Testis (tissue), 3 donors: ENCODE data around the gene ABCA3. TPM values are rescaled to one million over a fixed set of nuclear protein-coding genes. Genes with fewer than 3 reads are reported as not detected.

ENCODE experiments used
- DNase-seq: peaks from one replicate; pipeline ENCODE4 v3.0.0-alpha.2; 2019
- H3K27ac ChIP-seq, 2 donors: fragments of 200-600 bp; sonication (generic); one replicate each; pipeline ENCODE4 v1.5.1; 2019
- H3K27me3 ChIP-seq: fragments of 200-600 bp; sonication (generic); one replicate; pipeline ENCODE4 v1.5.1; 2019
- H3K36me3 ChIP-seq: fragments of 200-600 bp; sonication (generic); one replicate; pipeline ENCODE4 v1.5.1; 2017; ENCODE audit warnings: low read depth; ENCODE audit errors: missing control alignments
- H3K4me1 ChIP-seq: fragments of 200-600 bp; sonication (generic); one replicate; pipeline ENCODE4 v1.5.1; 2019
- H3K4me3 ChIP-seq, 2 donors: fragments of 200-600 bp; sonication (generic); one replicate each; pipeline ENCODE4 v1.5.1; 2017 to 2019
- H3K9me3 ChIP-seq: fragments of 200-600 bp; sonication (generic); one replicate; pipeline ENCODE4 v1.5.1; 2017
- POLR2A ChIP-seq: fragments of 450-650 bp; IDR thresholded peaks from one replicate; pipeline ENCODE4 v1.6.1; 2017; ENCODE audit warnings: antibody characterized with exemption, mild to moderate bottlenecking, moderate library complexity
- WGBS, 2 donors: methylation state at CpG; one replicate each; pipeline ENCODE4 v1.1.5; 2018; 5-methylcytosine and 5-hydroxymethylcytosine counted together
- intact Hi-C: fragments of 100-400 bp; cut with DNase I; formaldehyde crosslinking; loops from one replicate; pipeline ENCODE4 v1.15.1; 2023; ENCODE audit warnings: low total_unique reads
- polyA plus RNA-seq: library from polyadenylated mRNA; stranded (reverse); fragments of 350-450 nt; fragmentation: Illumina TruSeq; extraction: RNeasy Lipid Tissue Mini Kit (QIAGEN cat#74804); gene quantifications from one replicate; pipeline ENCODE4 v1.2.3, GENCODE V29; 2014; ENCODE audit warnings: low read depth, low replicate concordance; ENCODE audit not compliant: insufficient read depth
- total RNA-seq, 2 donors: library from RNA; depleted of rRNA; stranded (reverse); fragments of >200 nt; gene quantifications; one replicate each; pipeline ENCODE4 v1.2.3, GENCODE V29; 2016
- TF ChIP-seq, protein P1 (sequence below), 3 experiments: fragments of 450-650 bp in 2 of 3; fragments of 200-600 bp in 1 of 3; sonication (generic) in 1 of 3; IDR thresholded peaks; one replicate each; pipeline ENCODE4 v1.5.1; 2016 to 2019; ENCODE audit warnings: antibody characterized with exemption in 3 of 3, mild to moderate bottlenecking in 2 of 3, moderate library complexity in 1 of 3

ABCA3 gene
- total and polyA plus RNA-seq, 3 donors from 2014 or later = 24.5 to 38.1 (median 35.1) TPM

DNA sequence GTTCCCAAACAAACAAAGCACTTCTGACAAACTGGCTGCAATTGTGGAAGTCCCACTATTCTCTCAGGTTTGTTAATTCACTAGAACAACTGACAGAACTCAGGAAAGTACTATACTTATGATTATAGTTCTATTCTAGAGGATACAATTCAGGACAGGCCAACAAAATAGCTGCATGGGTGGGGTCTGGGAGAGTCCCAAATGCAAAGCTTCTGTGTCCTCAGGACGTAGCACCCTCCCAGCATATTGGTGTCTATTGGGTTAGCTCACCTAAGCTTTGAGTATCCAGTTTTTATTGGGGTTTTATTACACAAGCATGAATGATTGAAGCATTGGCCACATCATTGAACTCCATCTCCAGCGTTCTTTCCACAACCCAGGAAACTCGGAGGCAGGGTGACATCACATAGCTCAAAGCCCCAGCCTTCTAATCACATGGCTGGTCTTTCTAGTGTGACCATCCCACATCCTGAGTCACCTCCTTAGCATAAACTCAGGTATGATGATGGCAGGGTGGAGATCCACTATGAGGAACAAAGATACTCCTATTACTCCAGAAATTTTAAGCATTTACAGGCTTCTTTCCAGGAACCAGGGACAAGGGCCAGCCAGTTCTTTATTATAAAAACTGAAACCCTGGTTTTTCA is 44.8 kb upstream of the ABCA3 start:
- no peak for DNase-seq
- Histone ChIP-seq H3K4me3 (no peak overlapping the region), H3K27me3 (no peaks in the 10 kb centered on the region), H3K9me3 (no peaks in the 10 kb centered on the region), H3K36me3 (no peaks in the 10 kb centered on the region), H3K4me1 (no peaks in the 10 kb centered on the region), H3K27ac (no peak overlapping the region)
- 58 to 62% methylated on average over 3 of the region's 3 CpGs for WGBS, 2 donors
- intact Hi-C loops = no loop called here
- TF ChIP-seq, protein P1, sequence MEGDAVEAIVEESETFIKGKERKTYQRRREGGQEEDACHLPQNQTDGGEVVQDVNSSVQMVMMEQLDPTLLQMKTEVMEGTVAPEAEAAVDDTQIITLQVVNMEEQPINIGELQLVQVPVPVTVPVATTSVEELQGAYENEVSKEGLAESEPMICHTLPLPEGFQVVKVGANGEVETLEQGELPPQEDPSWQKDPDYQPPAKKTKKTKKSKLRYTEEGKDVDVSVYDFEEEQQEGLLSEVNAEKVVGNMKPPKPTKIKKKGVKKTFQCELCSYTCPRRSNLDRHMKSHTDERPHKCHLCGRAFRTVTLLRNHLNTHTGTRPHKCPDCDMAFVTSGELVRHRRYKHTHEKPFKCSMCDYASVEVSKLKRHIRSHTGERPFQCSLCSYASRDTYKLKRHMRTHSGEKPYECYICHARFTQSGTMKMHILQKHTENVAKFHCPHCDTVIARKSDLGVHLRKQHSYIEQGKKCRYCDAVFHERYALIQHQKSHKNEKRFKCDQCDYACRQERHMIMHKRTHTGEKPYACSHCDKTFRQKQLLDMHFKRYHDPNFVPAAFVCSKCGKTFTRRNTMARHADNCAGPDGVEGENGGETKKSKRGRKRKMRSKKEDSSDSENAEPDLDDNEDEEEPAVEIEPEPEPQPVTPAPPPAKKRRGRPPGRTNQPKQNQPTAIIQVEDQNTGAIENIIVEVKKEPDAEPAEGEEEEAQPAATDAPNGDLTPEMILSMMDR (IDR thresholded peaks at IDR 0.05) = no peak
- no peak for TF ChIP-seq POLR2A

DNA sequence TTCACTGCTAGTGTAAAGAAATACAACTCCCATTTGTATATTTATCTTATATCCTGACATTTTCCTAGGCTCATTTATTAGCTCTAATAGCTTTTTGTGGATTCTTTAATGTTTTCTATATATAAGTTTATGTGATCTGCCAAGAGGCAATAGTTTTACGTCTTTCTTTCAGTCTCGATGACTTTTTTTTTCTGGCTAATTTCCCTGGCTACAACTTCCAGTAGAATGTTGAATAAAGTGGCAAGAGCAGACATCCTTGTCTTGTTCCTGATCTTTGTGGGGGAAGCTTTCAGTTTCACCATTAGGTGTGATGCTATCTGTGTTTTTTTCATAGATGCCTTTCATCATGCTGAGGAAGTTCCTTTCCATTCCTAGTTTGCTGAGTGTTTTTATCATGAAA is 43.9 kb upstream of the ABCA3 start:
- no peak for TF ChIP-seq POLR2A
- TF ChIP-seq, protein P1 (IDR thresholded peaks at IDR 0.05) = no peak
- no peak overlapping the region for H3K27ac ChIP-seq
- no peak overlapping the region for H3K4me3 ChIP-seq
- H3K36me3 ChIP-seq = no peaks in the 10 kb centered on the region
- H3K27me3 ChIP-seq = no peaks in the 10 kb centered on the region
- H3K4me1 ChIP-seq = no peaks in the 10 kb centered on the region
- WGBS, 2 donors = 38 to 45% methylated on average over 2 of the region's 2 CpGs
- intact Hi-C loops = no loop called here
- DNase-seq = no peak
- H3K9me3 ChIP-seq = no peaks in the 10 kb centered on the region

DNA sequence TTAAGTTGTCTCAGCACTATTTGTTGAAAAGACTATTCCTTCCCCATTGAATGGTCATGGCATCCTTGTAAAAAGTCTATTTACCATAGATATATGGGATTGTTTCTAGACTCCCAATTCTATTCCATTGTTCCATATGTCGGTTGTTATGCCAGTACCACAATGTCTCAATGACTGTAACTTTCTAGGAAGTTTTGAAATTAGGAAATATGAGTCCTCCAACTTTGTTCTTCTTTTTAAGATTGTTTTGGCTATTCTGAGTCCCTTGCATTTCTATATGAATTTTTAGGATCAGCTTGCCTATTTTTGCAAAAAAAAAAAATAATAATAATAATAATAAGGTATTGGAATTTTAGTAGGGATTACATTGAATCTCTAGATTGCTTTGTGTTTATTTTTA is 43.0 kb upstream of the ABCA3 start:
- Histone ChIP-seq H3K36me3 (no peaks in the 10 kb centered on the region), H3K27me3 (no peaks in the 10 kb centered on the region), H3K27ac (no peak overlapping the region), H3K9me3 (no peaks in the 10 kb centered on the region), H3K4me1 (no peaks in the 10 kb centered on the region), H3K4me3 (no peak overlapping the region)
- WGBS, 2 donors = 98 to 100% methylated on average over 1 of the region's 1 CpG
- no peak for DNase-seq
- TF ChIP-seq, protein P1 (IDR thresholded peaks at IDR 0.05) = no peak
- TF ChIP-seq POLR2A = no peak
- intact Hi-C loops = no loop called here

DNA sequence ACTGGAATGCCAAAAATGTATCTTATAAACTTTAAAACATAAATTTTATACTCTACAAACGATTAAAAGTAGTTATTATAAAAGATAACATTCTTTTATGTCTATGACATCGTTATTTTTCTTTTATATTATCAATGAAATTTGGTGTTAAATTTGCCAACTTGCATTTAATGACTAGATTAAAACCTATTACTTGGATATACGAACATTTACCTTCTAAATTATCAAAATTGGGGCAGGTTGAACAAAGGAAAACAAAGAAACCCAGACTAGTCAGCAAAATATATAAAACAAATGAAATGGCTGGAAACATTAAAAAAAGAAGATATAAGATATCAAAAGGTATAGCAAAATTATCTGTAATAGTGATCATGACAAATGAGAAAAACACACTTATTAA is 34.1 kb upstream of the ABCA3 start:
- Histone ChIP-seq H3K9me3 (no peaks in the 10 kb centered on the region), H3K36me3 (no peaks in the 10 kb centered on the region), H3K4me1 (peaks cover 10% of the 10 kb centered on the region), H3K4me3 (no peak overlapping the region), H3K27me3 (no peaks in the 10 kb centered on the region), H3K27ac (no peak overlapping the region)
- intact Hi-C loops = no loop called here
- TF ChIP-seq, protein P1 (IDR thresholded peaks at IDR 0.05) = no peak
- no peak for TF ChIP-seq POLR2A
- DNase-seq = no peak
- WGBS, 2 donors = 57 to 73% methylated on average over 3 of the region's 3 CpGs

DNA sequence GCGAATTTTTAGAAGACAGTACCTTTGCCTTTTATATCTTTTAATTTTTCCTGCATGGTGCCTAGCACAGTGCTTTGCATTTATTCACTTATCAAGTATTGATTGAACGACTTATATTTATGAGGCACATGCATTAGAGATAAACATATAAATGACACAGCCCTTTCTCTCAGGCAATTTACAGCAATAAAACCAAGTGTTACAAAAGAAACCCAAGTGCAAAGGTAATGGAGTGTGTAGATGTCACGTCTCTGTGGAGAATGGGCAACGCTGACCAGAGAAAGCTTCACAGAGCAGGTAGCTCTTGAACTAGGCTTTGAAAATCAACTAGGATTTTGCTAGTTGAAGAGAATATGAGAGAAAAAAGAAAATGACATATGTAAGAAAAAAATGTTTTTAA is 32.6 kb upstream of the ABCA3 start:
- H3K4me1 ChIP-seq = peaks cover 16% of the 10 kb centered on the region
- no peak for DNase-seq
- H3K4me3 ChIP-seq = no peak overlapping the region
- H3K27me3 ChIP-seq = no peaks in the 10 kb centered on the region
- no peaks in the 10 kb centered on the region for H3K9me3 ChIP-seq
- intact Hi-C loops = no loop called here
- no peak for TF ChIP-seq POLR2A
- TF ChIP-seq, protein P1 (IDR thresholded peaks at IDR 0.05) = no peak
- no peaks in the 10 kb centered on the region for H3K36me3 ChIP-seq
- no peak overlapping the region for H3K27ac ChIP-seq
- 89 to 94% methylated on average over 4 of the region's 4 CpGs for whole genome bisulfite sequencing, 2 donors
